SU-DHL-6 (cell line): ENCODE data around the gene AKNAD1.

Experiments used
- EZH2phosphoT487 ChIP-seq: fragments of 200-600 bp; sonication (generic), shearing (Covaris generic); conservative IDR thresholded peaks from 2 replicates; pipeline ENCODE4 v1.6.1; 2018; ENCODE audit warnings: mild to moderate bottlenecking, antibody characterized with exemption, low read length, moderate library complexity, mixed read lengths
- TF ChIP-seq, protein P1 (sequence below): fragments of 200-600 bp; sonication (generic); IDR thresholded peaks from one replicate; pipeline ENCODE4 v1.5.1; 2017; ENCODE audit warnings: antibody characterized with exemption, mild to moderate bottlenecking, low read length, moderate library complexity; ENCODE audit not compliant: insufficient read depth, poor library complexity, severe bottlenecking

DNA sequence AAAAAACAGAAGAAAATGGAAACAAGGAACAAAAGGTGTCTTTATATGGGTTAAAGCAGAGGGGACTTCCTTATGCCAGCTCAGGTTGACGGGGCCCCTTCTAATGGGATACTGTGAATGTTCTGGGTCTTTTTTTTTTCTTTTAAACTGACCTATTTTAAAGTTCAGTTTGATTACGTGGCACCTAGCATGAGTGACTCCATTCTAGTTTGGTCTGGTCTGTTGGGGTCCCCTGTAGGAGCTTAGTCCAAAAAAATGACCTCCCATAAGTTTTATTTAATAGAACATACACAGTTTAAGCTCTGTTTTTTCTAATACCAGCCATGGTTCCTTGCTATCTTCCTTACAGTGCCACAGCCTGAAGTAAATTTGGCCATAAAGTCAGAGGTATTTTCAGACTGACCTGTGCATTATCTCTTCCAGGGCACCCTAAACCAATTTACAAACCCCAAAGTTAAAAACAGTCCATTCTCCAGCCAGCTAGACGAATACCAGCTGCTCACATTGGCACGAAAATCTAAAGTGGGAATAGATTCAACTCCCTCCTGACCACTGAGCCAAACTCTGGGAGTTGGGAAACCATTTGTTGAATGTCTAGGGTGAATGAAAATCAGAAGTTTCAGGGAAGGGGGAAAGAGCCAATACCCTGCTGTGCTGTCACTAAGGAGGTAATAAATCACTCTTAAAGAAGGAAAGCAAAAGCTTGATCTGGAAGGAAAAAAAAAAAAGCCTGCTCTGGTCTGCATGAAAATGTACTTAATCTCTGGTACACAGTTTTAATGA lies 42.4 kb downstream of the AKNAD1 start:
- TF ChIP-seq, protein P1, sequence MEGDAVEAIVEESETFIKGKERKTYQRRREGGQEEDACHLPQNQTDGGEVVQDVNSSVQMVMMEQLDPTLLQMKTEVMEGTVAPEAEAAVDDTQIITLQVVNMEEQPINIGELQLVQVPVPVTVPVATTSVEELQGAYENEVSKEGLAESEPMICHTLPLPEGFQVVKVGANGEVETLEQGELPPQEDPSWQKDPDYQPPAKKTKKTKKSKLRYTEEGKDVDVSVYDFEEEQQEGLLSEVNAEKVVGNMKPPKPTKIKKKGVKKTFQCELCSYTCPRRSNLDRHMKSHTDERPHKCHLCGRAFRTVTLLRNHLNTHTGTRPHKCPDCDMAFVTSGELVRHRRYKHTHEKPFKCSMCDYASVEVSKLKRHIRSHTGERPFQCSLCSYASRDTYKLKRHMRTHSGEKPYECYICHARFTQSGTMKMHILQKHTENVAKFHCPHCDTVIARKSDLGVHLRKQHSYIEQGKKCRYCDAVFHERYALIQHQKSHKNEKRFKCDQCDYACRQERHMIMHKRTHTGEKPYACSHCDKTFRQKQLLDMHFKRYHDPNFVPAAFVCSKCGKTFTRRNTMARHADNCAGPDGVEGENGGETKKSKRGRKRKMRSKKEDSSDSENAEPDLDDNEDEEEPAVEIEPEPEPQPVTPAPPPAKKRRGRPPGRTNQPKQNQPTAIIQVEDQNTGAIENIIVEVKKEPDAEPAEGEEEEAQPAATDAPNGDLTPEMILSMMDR: no peak
- TF ChIP-seq EZH2phosphoT487: no peak
